WTC11 (cell line): ENCODE results near the gene P2RY11.

ENCODE experiments used
- CTCF ChIP-seq: fragments of 200-600 bp; IDR thresholded peaks from 2 replicates; pipeline ENCODE4 v1.8.0; 2022; ENCODE audit warnings: antibody characterized with exemption
- ELF4 ChIP-seq: sonication (generic); formaldehyde crosslinking; IDR thresholded peaks from 2 replicates; pipeline ENCODE4 v1.8.1; 2022; ENCODE audit warnings: low read depth, mild to moderate bottlenecking, moderate library complexity, missing genetic modification reagents
- EMX1 ChIP-seq: fragments of 250-450 bp; sonication (Bioruptor Pico); IDR thresholded peaks from 2 replicates; pipeline ENCODE4 v1.8.0; 2021; ENCODE audit warnings: mild to moderate bottlenecking
- ESRRA ChIP-seq: sonication (generic); formaldehyde crosslinking; IDR thresholded peaks from 2 replicates; pipeline ENCODE4 v1.8.1; 2022; ENCODE audit warnings: mild to moderate bottlenecking, missing genetic modification reagents, borderline replicate concordance
- ETV6 ChIP-seq: sonication (generic); formaldehyde crosslinking; IDR thresholded peaks from 2 replicates; pipeline ENCODE4 v1.8.1; 2022; ENCODE audit warnings: mild to moderate bottlenecking, missing genetic modification reagents
- HMGXB4 ChIP-seq: sonication (generic); formaldehyde crosslinking; IDR thresholded peaks from 2 replicates; pipeline ENCODE4 v1.8.1; 2023; ENCODE audit warnings: mild to moderate bottlenecking, moderate library complexity, missing genetic modification reagents
- JUN ChIP-seq: sonication (generic); formaldehyde crosslinking; IDR thresholded peaks from 2 replicates; pipeline ENCODE4 v1.8.0; 2023; ENCODE audit warnings: mild to moderate bottlenecking, missing genetic modification reagents
- MXD4 ChIP-seq: fragments of 250-450 bp; sonication (Bioruptor Pico); IDR thresholded peaks from 2 replicates; pipeline ENCODE4 v1.8.0; 2021; ENCODE audit warnings: mild to moderate bottlenecking, moderate library complexity, borderline replicate concordance
- SMAD4 ChIP-seq: sonication (generic); formaldehyde crosslinking; IDR thresholded peaks from 2 replicates; pipeline ENCODE4 v1.8.0; 2022; ENCODE audit warnings: mild to moderate bottlenecking, missing genetic modification reagents
- TEAD4 ChIP-seq: sonication (generic); formaldehyde crosslinking; IDR thresholded peaks from 2 replicates; pipeline ENCODE4 v1.8.0; 2022; ENCODE audit warnings: mild to moderate bottlenecking, missing genetic modification reagents
- ZMAT4 ChIP-seq: fragments of 250-450 bp; sonication (Bioruptor Pico); IDR thresholded peaks from 2 replicates; pipeline ENCODE4 v1.9.0; 2021; ENCODE audit warnings: mild to moderate bottlenecking
- TF ChIP-seq, protein P1 (sequence below): sonication (generic); formaldehyde crosslinking; IDR thresholded peaks from 2 replicates; pipeline ENCODE4 v1.8.1; 2023; ENCODE audit warnings: mild to moderate bottlenecking, missing genetic modification reagents, moderate library complexity

DNA sequence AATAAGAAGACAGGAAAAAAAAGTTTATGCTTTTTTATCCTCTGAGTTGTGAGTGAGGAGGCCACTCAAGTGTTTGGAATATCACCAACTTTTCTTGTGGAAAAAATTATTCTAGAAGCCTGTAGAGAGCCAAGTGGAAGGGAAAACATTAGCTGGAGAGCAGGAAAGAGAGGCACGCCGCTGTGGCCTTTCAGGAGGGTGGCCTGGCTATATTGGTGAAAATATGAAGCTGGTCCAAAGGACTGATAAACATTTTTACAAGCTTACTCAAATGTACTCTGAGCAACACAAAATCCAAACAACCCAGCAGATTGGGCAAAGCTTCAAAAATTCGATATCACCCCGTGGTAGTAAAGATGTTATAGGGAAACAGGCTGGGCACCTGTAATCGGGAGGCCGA, 10.6 kb downstream of the P2RY11 start:
- TF ChIP-seq CTCF, result no peak
- no peak for TF ChIP-seq SMAD4 (CRISPR knock-in tag)
- TF ChIP-seq ELF4 (CRISPR knock-in tag), result no peak
- TF ChIP-seq, protein P1, sequence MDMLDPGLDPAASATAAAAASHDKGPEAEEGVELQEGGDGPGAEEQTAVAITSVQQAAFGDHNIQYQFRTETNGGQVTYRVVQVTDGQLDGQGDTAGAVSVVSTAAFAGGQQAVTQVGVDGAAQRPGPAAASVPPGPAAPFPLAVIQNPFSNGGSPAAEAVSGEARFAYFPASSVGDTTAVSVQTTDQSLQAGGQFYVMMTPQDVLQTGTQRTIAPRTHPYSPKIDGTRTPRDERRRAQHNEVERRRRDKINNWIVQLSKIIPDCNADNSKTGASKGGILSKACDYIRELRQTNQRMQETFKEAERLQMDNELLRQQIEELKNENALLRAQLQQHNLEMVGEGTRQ, result no peak
- TF ChIP-seq ETV6, result no peak
- TF ChIP-seq JUN (CRISPR knock-in tag), result no peak
- TF ChIP-seq ESRRA, result no peak
- no peak for TF ChIP-seq ZMAT4 (CRISPR knock-in tag)
- no peak for TF ChIP-seq EMX1
- no peak for TF ChIP-seq TEAD4
- no peak for TF ChIP-seq HMGXB4
- TF ChIP-seq MXD4 (CRISPR knock-in tag), result no peak
